DMS79 (cell line): ENCODE measurements around the gene USH2A.
"Not testable (repeated sequence)": the region's sequence is repeated elsewhere in the genome, so short reads cannot be mapped to it uniquely, and the experiment has no call there.

Source experiments
- DNase-seq: peaks from one replicate; lab custom pipeline; 2025; lab: John Stamatoyannopoulos, UW

The USH2A gene

DNA sequence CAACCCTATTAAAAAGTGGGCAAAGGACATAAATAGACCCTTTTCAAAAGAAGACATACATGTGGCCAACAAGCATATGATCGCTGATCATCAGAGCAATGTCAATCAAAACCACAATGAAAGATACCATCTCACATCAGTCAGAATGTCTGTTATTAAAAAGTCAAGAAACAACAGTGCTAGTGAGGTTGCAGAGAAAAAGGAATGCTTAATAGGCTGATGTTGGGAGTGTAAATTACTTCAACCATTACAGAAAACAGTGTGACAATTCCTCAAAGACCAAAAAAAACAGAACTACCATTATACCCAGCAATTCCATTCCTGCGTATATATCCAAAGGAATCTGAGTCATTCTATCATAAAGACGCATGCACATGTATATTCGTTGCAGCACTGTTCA lies 13.2 kb downstream of the USH2A start:
- DNase-seq: no peak

DNA sequence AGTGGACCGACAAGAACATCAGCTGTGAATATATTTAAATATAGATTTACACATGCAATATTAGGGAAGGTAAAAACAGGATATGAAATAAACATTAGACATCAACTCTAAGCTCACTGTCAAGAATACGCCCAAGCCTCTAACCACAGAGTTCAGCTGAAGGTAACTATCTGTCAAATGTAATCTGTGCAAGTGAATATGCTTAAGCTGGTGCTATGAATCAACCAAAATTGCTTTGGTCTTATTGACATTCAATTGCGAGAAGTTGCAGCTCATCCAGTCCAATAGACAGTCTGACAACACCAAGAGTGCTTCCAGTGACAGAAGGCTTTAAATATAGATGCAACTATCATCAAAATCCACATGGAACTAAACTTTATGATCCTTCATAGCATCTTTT lies 32.3 kb downstream of the USH2A start:
- DNase-seq: no peak

DNA sequence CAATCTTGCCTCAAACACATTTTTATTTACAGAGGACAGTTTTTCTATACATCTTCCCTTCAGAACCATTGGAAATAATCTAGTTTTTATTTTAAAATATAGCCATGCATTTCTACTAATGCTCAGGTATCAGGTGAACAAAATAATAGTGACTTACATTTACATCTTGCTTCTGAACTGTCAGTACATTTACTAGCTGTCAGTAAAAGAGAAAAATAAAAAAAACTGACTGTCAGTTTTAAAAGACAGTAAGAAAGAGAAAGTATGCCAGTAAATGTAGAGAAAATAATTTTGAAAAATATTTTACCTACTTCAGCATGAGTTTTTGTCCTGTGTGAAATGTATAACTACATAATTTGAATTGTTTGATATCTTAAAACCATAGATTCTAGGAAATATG lies 33.5 kb downstream of the USH2A start:
- no peak for DNase-seq

- no peak for DNase-seq
Observed at GRCh38 chr1:216388558-216388957, 34.7 kb downstream of the USH2A start.

- DNase-seq: no peak
Observed at GRCh38 chr1:216387782-216388181, 35.5 kb downstream of the USH2A start.

GRCh38 chr1:216379441-216379840 lies 43.8 kb downstream of the USH2A start:
- DNase-seq: no peak

DNA sequence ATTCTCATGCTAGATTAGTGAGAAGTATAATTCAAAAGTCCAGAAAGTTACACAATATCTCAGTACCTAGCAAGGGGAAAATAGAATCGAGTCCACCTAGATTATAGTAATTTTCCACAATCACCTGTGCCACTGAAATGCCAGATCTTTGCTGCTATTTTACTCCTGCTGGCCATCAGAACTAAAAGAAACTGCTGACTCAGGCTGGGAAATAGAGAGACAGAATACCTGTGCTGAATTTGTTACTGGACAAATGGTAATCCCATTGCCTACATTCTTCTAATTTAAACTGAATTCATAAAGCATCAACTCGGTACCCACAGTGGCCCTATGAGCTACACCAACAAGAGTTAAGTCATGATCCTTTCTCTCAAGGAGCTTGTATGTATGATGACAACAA lies 55.0 kb downstream of the USH2A start:
- no peak for DNase-seq

DNA sequence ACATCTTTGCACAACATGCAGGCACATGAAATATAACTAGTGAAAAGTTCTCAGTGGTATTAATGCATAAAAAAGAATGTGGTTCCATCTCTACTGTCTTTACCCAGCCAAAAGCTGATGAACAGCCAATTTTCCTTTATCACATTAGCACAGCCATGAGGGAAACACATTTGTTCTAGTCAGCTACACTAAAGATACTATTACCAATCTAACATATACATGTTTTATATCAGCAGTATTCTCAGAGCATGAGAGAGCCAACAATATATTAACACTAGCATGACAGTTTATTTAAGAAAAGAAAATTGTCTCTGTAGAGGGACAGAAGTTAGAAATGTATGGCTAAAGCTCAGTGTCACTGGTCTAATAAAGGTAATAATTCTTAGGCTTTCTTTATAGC lies 56.3 kb downstream of the USH2A start:
- no peak for DNase-seq

DNA sequence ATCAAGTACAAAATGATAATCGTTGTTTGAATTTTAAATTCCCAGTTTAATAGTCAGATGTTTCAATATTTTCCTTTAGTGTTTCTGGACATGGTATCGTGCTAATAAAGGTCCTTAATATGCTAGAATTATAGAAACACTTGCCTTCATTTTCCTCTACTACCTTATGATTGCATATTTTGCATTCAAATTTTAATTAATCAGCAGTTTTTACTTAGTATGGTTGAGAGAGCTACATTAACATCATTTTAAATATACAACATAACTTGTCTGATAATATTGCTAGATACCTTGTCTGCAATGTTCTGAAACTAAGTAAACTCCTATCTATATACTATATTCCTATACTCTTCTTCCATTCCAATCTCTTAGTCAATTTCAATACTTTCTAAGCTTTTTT lies 66.3 kb downstream of the USH2A start:
- no peak for DNase-seq

- DNase-seq: no peak
Observed at GRCh38 chr1:216350186-216350585, 73.1 kb downstream of the USH2A start.

DNA sequence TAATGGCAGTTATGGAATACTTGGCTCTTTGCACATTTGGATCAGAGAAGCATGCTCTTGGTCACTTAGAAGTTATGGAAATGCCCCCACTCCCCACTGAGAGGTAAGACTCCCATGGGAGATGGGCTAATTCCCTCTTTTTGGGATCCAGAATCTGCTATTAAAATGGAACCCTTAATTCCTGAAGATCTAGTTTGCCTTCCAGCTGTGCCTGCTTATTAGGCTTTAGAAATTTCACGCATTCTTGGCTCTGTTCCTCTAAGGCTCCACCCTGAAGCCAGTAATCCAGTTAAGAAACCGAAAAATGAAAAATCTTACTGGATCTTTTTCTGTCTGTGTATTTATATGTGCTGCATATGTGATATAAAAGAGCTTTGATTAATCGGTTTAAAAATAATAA lies 76.7 kb downstream of the USH2A start:
- DNase-seq: no peak

- not testable (repeated sequence) for DNase-seq
Observed at GRCh38 chr1:216340542-216340941, 82.7 kb downstream of the USH2A start.

DNA sequence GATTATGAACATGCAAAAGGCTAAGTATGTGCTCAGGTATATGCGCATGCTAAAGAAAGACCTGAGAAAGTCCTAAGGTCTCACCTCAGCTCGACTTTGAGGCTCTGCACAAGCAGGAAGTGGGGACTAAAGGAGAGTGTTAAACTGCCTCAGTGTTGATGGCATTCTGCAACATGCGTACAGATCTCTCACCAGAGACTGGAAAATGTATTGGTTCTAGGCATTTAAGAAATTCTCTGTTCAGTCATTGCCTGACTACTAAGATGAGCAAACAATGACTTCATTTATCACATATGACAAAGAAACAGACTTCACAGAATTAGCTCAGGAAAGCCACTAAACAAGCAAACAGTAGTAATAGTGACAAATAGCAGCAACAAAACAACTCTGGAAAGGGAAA lies 90.8 kb downstream of the USH2A start:
- no peak for DNase-seq

DNA sequence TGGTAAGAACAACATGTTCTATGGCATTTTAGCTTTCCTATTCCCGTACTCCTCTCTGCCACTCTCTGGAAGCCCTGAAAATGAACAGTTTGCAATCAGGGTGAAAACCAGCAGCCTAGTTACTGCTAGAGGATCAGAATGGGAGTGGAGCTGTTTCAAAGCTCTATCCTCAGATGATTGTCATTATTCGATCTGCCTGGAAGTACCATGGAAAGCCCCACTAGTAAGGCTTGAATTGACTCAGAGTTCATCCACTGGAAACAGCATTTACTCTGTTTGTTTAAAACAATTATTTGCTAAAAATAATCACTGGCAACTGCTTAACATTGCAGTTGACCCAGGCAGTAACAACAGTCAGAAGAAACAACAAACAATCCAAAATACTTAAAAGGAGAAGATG lies 91.2 kb downstream of the USH2A start:
- no peak for DNase-seq

- DNase-seq: no peak
Observed at GRCh38 chr1:216331211-216331610, 92.0 kb downstream of the USH2A start.

- DNase-seq: no peak
Observed at GRCh38 chr1:216330262-216330661, 93.0 kb downstream of the USH2A start.

- no peak for DNase-seq
Observed at GRCh38 chr1:216325946-216326345, 97.3 kb downstream of the USH2A start.

- DNase-seq: no peak
Observed at GRCh38 chr1:216325336-216325735, 97.9 kb downstream of the USH2A start.

- no peak for DNase-seq
Observed at GRCh38 chr1:216323344-216323743, 99.9 kb downstream of the USH2A start.

DNA sequence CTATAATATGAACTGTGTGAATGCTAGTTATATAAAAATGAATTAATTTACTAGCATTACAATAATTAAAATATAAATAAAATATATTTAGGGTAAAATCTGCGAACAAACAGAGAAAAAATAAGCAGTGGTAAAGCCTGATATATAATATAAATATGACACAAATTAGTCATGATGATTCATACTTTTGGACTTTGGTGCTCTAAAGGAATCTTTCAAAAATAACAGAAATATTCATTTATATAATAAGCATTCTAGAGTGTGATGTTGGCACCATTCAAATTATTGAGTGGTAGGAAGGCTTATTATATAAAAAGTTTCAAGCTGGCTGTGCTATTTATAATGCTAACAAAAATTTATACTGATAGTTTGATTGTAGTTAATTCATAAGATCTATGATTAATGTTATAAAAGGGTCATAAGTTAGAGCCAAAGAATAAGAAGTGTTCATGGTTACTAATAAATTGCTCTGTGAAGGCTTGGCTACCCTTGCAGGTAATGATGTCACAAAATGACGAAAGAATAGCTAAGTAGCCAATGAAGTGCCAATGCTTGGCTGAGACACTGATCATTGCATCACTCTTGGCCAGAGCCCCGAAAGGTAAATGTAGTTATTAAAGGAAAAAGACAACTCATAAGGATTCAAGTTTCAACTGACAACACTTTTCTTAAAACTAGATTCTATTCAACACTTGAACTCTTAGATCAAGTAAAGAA lies 108.7 kb downstream of the USH2A start:
- DNase-seq: no peak

GRCh38 chr1:216310776-216311175 lies 112.5 kb downstream of the USH2A start:
- no peak for DNase-seq

- DNase-seq: no peak
Observed at GRCh38 chr1:216306830-216307229, 116.4 kb downstream of the USH2A start.

GRCh38 chr1:216303690-216304089 lies 119.6 kb downstream of the USH2A start:
- DNase-seq: no peak

DNA sequence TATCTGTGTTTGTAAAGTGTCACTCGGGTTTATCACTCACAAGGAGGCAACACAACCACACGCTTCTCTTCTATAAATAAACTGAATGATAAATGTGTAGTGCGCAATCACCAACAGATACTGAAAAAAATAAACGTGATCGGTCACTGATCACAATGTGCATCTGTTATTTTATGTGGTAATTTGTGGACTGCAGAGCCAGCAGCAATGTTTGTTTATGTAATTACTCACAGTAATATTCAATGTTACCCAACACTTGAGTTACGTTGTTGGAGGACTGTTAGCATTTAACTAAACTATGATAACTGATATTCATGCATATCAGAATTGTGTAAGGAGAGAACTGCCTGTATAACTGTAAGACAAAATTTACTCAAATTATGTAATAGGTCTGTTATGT lies 129.6 kb downstream of the USH2A start:
- no peak for DNase-seq

- no peak for DNase-seq
Observed at GRCh38 chr1:216290074-216290473, 133.2 kb downstream of the USH2A start.
